NCI-H1436 treated with DMSO at 0.1 percent for 48 hours (cell line): ENCODE results near the gene RTP2.

Experiments used
- DNase-seq: peaks from one replicate; lab custom pipeline; 2025; lab: John Stamatoyannopoulos, UW

RTP2 gene

GRCh38 chr3:187738331-187739093, 36.2 kb upstream of the RTP2 start:
- peak; percentile 62 for DNase-seq

GRCh38 chr3:187738071-187738330, 35.6 kb upstream of the RTP2 start:
- DNase-seq, result no peak

- no peak for DNase-seq
Observed at GRCh38 chr3:187737368-187738070, 35.2 kb upstream of the RTP2 start.

GRCh38 chr3:187737006-187737367, 34.6 kb upstream of the RTP2 start:
- DNase-seq, result no peak

- no peak for DNase-seq
Observed at GRCh38 chr3:187736418-187736871, 34.1 kb upstream of the RTP2 start.

GRCh38 chr3:187735837-187736236, 33.5 kb upstream of the RTP2 start:
- DNase-seq, result no peak

GRCh38 chr3:187735383-187735782, 33.0 kb upstream of the RTP2 start:
- DNase-seq, result no peak

- DNase-seq, result no peak
Observed at GRCh38 chr3:187734841-187735240, 32.5 kb upstream of the RTP2 start.

GRCh38 chr3:187733371-187733770, 31.0 kb upstream of the RTP2 start:
- DNase-seq, result no peak

- no peak for DNase-seq
Observed at GRCh38 chr3:187729598-187729997, 27.2 kb upstream of the RTP2 start.

- DNase-seq, result no peak
Observed at GRCh38 chr3:187728940-187729583, 26.7 kb upstream of the RTP2 start.

GRCh38 chr3:187728248-187728647, 25.9 kb upstream of the RTP2 start:
- DNase-seq, result no peak

GRCh38 chr3:187726564-187726963, 24.2 kb upstream of the RTP2 start:
- no peak for DNase-seq

- no peak for DNase-seq
Observed at GRCh38 chr3:187725653-187726370, 23.5 kb upstream of the RTP2 start.

- DNase-seq, result no peak
Observed at GRCh38 chr3:187725224-187725623, 22.9 kb upstream of the RTP2 start.

- no peak for DNase-seq
Observed at GRCh38 chr3:187722206-187722612, 19.9 kb upstream of the RTP2 start.

GRCh38 chr3:187721055-187721454, 18.7 kb upstream of the RTP2 start:
- no peak for DNase-seq

GRCh38 chr3:187720337-187720670, 17.9 kb upstream of the RTP2 start:
- DNase-seq, result no peak

- DNase-seq, result no peak
Observed at GRCh38 chr3:187719628-187720336, 17.4 kb upstream of the RTP2 start.

GRCh38 chr3:187718802-187719201, 16.4 kb upstream of the RTP2 start:
- no peak for DNase-seq

GRCh38 chr3:187717572-187717971, 15.2 kb upstream of the RTP2 start:
- no peak for DNase-seq

GRCh38 chr3:187714404-187714979, 12.1 kb upstream of the RTP2 start:
- peak; percentile 23 for DNase-seq
